ENCODE data around the gene PDZD2.
A peak's percentile ranks its signal among the peaks of the same experiment; 100 is the strongest.
"Not testable (repeated sequence)": the region's sequence is repeated elsewhere in the genome, so short reads cannot be mapped to it uniquely, and the experiment has no call there.

The PDZD2 gene

DNA sequence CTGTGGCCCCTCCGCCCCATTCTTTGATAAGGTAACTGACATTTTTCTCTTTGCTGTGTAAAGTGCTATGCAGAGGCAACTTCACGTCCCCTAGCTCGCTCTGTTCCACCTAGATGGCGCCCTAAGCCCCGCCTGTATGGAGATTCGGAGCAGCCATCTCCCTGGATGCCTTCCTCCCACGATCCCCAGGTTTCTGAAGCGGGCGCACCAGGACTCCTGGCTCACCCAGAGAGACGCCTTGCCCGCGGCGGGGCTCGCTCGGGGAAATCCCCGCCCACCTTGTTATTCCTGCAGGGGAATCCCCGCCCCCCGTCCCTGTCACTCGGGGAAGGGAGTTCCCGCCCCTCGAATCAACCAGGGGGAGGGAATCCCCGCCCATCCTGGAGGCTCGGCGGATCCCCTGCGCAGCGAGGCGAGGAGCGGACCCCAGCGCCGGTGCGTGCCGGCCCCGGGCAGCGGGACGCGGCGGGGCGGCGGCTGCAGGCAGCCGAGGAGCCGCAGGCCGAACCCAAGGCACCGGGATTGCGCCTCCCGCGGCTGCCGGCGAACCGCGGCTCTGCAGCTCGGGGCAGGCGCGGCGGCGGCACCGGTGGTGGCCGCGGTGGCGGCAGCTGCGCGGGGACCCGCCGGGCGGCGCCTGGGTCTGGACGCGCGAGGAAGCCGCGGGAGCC lies at the start of gene PDZD2:
TSS of gene PDZD2 (plus strand) at position 384 of the 671 bp plus-strand sequence.
- DNase-seq = peak; percentile 56

DNA sequence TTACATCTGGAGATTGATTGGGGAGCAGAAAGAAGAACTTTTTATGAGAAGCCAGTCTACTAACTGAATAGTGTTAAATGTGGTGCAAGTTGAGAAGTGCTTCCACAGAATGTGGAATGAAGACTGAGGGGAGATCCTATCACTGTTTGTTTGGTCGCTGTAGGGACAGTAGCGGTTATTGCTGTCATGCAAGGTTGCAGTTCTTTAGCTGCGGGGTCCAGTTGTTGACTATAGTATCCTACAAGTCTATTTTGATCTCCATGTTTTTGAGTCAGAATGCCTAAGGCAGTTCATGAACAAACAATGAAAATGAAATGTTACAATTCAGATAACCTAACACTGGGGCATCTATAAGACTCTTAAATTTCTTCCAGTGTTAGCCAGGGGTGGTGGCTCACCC lies 45.3 kb upstream of the PDZD2 start:
- no peak for DNase-seq

DNA sequence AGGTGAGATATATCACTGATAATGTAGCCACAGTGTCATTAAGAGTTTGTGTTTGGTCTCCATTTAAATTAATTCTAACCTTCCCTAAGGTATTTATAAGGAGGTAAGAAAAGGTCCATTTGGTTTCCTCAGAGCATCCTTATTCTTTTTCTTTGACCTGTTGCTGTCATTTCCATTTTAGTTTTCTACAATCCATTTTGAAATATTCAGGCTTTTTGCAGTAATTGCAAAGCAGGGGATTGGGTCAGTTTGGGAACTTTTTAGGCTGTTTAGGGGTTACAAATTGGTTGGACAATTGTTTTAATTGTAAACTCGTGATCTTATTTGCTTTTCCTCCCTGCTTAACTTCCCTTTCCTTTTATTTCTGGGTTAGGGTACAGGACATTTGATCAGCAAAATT lies 42.6 kb upstream of the PDZD2 start:
- no peak for DNase-seq

DNA sequence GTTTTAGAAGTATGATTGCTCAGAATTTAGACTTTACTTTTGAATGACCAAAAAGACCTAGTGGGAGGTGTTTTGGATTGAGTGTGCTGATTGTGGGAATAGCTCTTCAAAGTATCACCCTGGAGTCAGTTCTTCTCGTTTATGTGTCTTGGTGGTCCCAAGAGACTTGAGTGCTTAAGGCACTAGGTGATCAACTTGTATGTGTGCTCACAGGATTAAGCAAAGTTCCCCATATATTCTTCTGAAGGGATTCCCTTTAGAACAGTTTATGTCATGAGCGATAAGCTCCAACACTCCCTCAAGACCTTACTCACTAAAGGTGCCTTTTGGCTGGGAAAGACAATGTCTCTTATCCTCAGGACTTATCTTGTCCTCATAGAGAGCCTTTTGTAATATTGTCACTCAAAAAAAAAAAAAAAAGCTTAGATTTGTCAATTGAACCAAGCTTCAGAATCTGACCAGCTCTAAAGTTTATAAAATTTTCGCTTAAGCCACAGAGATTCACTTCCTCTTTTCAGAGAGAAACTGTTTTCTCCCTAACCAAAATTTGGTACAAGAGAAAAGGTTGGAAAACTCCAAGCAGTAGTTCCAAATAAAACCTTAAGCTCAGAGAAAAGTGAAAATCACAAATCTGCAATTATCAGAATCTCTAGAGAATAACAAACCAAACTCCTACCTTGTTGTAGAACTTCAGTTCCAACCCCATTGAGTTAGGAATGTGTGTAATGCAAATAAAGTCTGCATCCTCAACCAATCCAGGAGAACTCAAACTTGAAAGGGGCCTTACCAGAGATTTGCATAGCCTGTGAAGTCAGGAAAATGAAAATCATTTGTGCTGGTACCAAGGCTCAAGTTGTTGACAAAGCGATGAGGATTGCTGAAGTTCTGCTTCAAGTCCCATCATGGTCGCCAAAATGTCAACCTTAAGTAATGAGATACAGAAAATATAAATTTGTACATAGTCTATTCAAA lies 40.0 kb upstream of the PDZD2 start:
- no peak for DNase-seq

DNA sequence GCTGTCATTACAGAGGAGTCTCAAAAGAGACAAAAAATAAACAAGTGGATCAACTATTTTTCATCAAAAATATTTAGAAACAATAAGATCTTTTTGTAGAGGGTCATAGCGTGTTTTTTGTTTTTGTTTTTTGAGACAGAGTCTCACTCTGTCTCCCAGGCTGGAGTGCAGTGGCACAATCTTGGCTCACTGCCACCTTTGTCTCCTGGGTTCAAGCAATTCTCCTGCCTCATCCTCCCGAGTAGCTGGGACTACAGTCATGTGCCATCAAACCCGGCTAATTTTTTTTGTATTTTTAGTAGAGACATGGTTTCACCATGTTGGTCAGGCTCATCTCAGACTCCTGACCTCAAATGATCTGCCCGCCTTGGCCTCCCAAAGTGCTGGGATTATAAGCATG lies 36.6 kb upstream of the PDZD2 start:
- DNase-seq = not testable (repeated sequence)

DNA sequence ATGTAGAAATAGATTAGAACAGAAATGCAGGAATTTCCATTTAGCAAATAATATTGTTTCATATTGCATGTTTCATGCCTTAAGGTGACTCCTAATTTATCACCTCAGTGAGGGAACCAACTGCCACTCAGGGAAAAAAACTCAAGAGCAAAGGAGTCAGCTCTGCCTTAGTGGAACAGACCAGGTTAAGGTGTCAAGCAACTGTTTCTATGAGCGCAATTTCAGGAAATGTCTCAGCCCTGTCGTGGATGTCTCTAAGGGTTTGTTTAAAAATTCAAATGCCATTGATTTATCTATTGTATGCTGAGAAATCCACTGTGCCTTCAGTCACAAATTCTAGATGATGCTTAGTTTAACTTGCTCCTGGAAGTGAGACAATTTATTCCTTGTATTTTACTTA lies 34.7 kb upstream of the PDZD2 start:
- DNase-seq = no peak

DNA sequence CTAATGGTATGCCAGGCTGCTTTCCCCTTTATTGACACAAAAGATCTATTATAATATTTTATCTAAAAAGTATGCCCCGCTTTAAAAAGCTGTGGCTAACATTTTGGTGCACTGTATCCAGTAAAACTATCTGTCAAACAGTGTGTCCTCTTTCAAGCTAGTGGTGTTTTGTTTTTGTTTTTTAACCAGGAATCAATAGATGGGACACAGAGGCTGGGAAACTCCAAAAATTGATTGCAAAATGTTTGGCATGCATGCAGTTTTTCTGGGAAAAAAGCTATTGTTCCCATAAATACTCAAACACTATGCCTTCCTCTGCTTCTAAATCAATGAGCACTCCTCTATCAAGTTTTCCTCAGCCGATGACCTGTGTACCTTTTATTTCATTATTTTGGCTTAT lies 34.3 kb upstream of the PDZD2 start:
- DNase-seq = no peak

DNA sequence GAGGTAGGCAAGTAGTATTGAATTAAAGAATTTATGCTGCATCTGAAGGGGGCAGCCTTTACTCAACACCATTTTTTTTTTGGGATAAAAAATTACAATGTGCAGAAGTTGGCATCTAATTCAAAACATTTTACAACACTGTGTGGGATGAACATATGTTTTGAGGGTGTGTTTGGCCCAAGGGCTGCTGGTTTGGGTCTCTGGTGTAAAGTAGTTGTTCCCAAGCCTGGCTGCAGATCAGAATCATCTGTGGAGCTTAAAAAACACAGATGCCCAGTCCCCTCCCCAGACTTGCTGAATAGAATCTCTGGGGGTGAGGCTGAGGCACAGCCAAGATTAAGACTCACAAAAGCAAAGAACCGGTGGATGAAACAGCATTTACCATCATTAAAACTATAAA lies 33.0 kb upstream of the PDZD2 start:
- no peak for DNase-seq

DNA sequence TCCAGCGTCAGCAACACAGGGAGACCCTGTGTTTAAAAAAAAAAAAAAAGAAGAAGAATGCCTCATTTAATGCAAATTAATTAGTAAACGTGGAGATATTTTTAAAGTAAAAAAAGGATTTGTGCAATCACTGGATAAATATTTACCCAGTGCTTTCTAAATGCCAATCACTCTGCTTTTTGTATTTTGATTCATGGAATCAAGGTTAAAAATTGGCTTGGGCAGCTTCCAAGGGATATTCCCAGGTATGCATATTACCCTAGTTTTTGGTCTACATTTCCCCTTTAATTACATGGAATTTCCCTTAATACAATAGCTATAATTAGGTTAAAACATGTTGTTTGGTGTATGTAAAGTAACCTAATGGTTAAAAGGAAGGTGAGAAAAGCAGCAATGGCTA lies 31.4 kb upstream of the PDZD2 start:
- DNase-seq = no peak

DNA sequence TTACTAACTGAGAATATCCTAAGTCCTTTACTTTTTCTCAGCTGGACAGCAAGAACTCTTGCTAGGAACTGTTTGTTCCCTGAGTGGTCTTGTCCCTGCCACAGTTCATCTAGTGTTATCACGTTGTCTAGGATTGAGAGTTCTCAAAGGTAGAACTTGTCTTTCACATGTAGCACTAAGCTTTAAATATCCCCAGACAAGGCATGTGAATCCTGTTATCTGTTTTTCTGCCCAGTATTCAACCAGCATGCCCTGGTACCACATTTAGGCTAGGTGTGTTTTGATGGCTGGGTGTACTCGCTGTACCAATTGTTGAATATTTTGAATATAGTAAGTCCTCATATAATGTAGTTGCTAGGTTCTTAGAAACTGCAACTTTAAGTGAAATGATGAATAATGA lies 27.9 kb upstream of the PDZD2 start:
- no peak for DNase-seq

DNA sequence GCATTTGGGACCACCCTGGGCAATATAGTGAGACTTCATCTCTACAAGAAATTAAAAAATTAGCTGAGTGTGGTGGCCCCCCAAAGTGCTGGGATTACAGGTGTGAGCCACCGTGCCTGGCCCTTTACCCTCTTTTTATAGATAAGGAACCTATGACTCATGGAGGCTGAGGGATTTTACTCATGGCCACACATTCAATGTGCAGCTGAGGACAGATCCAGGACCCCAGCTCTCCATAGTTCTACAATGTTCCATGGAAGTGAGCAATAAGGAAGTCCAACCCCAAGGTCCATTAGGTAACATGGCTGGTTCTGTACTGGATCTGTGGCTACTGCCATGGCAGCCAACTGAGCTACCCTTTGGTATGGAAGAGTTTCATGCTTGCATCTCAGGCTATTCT lies 25.3 kb upstream of the PDZD2 start:
- DNase-seq = no peak

DNA sequence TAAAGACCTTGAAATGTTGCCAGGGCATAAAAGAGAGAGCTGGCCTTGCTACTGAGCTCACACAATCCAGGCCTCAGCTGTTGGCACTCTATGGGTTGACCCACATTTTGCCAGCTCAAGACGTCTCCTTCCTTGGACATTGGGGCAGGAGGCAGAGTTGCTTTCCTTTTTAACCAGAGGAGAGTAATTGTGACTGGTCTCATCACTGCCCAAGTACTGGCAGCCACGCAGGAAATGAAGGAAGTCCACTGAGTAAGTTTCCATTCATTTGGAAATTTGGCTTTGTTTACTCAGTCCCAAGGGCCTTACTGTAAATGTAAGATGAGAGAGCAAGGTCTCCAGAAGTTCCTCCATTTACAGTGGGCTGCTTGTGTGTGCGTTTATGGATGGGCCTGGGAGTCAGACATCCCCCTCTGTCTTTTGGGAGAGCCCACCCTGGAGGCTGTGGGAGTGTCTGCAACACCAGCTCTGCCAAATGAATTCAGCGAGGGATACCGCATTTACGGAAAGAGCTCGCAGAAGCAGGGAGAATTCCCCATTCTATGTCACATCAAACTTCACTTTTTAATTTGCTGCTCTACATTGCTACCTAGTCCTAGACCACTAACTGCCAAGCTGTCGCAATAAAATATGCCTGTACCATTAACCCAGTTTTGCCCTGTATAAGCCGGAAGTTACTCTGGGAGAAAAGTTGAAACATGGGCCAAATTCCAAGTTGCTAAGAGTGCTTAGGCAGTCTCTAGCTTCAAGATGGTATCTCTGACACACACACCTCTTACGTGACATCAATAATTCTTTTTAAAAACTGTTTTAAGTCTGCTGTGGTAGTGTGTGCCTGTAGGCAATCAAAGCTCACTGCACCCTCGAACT lies 24.5 kb upstream of the PDZD2 start:
- no peak for DNase-seq

DNA sequence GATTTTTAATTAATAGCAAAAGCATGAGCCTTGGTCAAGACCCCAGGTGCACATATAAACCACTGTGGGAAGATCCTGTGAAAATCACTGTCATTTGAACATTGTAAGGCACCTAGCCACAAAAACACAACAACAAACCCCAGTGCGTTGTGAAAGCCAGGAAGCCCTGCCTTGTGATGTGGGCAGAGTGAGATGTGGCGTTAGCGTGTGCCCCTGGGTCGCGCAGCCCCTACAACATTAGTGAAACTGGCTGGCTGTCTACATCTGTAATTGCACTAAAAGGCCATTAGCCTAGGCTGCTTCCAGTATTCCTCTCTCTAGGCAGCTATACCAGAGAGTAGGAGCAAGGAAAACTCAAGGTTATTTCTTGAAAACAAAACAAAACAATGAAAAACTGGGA lies 21.1 kb upstream of the PDZD2 start:
- DNase-seq = no peak

DNA sequence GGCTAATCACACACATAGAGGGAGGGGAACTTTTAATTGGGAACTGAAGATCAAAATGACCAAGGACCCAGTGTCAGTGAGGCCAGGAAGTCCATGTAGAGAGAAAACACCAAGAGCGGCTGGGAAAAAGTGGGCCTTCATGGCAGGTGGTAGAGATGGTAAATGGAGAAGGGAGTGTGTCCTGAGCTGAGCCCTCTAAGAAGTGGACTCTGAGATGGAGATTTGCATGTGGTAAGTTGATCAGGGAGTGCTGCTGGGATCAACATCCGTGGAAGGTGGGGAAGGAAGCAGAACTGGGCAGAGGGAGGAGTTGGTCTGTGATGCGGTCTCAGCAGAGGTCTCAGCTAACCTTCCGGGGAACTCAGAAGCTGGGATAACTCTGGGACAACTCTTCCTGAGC lies 18.9 kb upstream of the PDZD2 start:
- DNase-seq = no peak

DNA sequence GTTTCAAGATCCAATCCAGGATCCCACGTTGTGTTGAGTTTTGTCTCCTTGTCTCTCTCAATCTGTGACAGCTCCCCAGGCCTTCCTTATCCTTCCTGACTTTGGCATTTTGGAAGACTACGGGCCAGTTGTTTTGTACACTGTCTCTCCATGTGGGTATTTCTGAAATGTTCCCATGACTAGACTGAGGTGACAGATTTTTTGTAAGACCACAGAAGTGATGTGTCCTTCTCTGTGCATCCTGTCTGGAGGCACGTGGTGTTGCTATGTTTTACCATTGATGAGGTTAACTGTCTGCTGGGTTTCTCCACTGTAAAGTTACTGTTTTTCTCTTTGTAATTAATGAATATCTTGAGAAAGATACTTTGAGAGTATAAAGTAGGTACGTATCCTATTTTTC lies 15.7 kb upstream of the PDZD2 start:
- DNase-seq = no peak

DNA sequence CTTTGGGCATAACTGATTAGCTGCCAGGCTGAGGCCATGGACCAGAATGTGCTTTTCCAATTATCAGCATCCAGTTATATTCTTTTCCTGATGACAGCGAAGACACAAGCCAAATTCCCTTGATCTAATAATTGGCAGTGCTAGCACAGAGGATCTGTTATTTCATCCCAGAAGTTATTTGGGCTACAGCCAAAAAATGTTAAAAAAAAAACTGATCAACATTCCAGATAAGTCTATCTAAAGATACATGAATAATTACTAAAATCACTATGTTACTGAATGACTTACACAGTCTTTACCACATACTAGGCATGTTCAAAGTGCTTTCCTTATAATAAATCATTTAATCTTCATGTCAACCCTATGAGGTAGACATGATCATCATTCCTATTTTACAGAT lies 13.5 kb upstream of the PDZD2 start:
- DNase-seq = no peak

DNA sequence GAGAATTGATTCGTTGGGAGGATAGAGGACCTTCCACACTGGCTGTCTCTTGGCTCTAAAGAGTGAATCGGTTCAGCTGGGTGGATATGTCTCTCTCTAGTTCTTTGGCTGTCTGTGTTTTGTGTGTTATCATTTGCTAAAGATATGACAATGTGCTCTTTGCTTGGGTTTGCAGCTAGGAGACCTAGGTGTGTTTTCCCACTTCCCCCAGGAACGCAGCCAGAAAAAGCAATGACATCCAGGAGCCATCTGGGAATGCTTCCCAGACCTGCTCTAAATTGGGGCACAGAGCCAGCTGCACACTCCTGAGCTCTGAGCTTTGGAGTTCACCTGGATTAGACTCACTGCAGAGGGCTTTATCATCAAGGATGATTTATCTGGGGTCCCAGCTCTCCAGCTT lies 12.8 kb upstream of the PDZD2 start:
- no peak for DNase-seq

DNA sequence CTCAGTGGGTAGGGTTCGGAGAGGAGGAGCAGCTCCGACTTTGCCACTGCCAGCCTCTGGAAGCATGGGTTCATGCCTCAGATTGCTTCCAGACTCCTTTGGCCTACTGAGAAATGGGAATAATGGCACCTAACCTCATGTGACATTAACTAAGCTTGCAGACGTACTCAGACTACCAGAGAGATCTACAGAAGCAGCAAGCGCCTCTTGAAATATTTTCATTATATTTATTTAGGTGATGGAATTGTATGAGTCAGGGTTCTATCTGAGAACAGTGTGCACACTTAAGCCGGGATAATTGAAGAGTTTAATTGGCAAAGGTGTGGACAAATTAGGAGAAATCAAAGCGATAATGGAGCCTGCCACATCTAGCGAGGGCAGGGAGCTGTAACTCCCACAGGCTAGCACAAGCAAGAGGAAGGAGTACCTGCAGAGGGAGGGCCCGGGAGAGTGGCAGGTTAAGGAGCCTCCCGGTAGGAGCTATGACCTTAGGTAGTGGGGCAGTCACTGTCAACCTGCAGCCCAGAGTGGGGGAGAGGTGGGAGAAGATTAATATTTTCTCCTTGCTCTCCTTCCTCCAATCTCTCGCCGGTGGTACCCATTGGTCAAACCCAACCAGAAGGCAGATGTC lies 12.2 kb upstream of the PDZD2 start:
- no peak for DNase-seq

DNA sequence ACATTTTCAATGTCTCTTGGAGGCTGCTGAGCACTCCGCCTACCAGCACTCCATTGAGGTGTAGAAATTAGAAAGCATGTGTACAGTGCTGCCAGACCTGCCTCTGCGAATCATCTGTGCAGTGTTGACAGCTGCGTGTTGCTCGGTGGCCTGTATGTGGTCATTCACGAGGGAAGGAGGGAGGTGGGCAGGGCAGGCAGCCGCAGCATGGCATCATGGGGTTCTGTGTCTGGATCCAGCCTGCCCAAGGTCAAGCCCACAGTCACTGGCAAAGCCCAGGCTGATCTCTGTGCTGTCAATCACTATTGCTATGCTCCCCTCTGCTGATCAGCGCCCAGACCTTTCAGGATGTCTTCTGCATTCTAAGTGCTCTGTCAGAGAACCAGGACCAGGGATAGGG lies 8.0 kb upstream of the PDZD2 start:
- no peak for DNase-seq

DNA sequence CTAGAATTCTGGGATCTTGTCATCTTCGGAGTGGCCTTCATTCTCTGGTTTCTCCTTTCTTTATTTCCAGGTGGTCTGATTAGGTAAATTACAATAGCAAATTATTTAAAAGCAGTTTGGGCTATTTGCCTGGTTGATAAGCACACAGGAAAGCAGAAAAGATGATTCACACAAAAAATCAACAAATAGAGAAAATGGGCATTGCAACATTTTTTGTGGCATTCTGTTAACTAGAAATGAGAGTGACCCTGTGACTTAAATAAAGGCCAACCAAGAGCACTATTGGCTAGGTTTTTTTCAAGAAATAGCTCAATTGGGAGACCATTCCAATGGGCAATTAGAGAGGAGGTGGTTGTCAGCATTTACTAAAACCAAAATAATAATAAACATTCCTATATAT lies 6.5 kb upstream of the PDZD2 start:
- no peak for DNase-seq

DNA sequence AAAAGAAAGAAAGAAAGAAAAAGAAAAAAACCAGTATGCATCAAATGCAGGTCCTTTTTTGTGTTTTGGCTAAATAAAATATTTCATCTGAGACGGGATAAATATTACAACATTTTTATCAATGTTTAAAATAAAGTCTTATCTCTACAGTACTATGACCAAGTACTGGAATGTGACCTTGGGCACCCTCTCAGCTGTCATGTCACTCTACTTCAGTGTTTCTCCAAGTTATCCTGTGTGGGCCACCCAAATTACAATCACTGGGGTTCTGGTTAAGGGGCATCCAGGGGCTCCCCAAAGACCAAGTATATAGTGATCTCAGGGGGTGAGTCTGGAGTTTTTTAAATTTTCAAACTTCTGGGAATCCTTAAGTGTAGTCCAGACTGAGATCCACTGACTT lies 3.5 kb upstream of the PDZD2 start:
- DNase-seq = no peak

DNA sequence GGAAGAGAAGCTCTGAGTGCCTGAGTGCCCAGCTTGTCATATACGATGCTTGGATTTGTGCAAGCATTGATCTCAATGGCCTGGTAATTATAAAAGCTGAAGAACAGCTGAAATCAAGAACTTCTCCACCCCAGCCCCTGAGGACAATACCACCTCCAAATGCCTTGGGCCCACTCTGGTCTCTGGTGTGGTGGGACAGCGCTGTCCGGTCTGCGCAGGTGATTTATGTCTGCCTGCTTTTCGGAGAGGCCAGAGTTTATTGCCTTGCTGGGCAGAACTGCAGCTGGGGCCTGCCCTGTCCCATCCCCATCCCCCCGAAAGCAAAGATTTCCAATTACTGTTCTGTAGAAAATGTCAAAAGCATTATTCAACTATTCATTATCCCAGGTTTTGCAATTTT lies 1.1 kb upstream of the PDZD2 start:
- no peak for DNase-seq

DNA sequence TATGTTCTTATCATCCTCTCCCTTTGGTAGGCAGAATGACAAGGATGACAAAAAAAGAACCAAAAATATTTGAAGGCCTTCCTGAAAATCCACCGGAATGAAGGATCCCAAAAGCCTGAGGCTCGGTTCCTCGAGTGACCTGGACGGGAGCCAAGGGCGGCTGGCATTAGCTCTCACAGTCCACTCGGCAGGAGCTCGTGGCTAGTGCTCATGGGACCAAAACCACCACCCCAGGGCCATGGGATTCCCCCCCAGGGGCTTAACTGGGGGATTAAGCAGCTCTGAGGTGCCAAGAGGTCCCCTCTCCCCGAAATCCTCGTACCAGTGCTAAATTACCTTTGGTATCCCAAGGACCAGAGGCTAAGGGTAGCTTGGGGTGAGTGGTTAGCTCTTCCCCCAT lies 586 bp upstream of the PDZD2 start:
- DNase-seq = no peak

Data from kidney glomerular epithelial cell (primary cell).